ENCODE results near the gene KLHDC8B.

KLHDC8B gene

GRCh38 chr3:49171775-49172500, 540 bp downstream of the KLHDC8B start:
- peak overlapping the region; percentile 86 for H3K27ac ChIP-seq
- no peak for TF ChIP-seq CTCF (conservative IDR thresholded peaks at IDR 0.05; ENCODE audit: low read depth)
- POLR2A ChIA-PET (ENCODE audit: low non-redundant PET): no interaction called here
- DNase-seq (ENCODE audit: low spot score): no peak
- CTCF ChIA-PET: interaction anchor here (1.0 to 1.6 kb wide), 2 partner anchors 73 to 125 kb away, joined by 3 to 5 read pairs; no protein-coding TSS in a partner anchor

GRCh38 chr3:49172551-49173041, 1.2 kb downstream of the KLHDC8B start:
- peak overlapping the region; percentile 86 for H3K27ac ChIP-seq
- ChIA-PET CTCF (no interaction called here), POLR2A (ENCODE audit: low non-redundant PET) (no interaction called here)
- no peak for TF ChIP-seq CTCF (conservative IDR thresholded peaks at IDR 0.05; ENCODE audit: low read depth)
- DNase-seq (ENCODE audit: low spot score): no peak

- no peak for TF ChIP-seq CTCF (conservative IDR thresholded peaks at IDR 0.05; ENCODE audit: low read depth)
- POLR2A ChIA-PET (ENCODE audit: low non-redundant PET): interaction anchor here (0.5 kb wide), 1 partner anchor 12 kb away, joined by 5 read pairs; no protein-coding TSS in a partner anchor
- CTCF ChIA-PET: interaction anchor here (0.6 kb wide), 1 partner anchor 1060 kb away, joined by 3 read pairs; no protein-coding TSS in a partner anchor
- no peak for DNase-seq (ENCODE audit: low spot score)
- H3K27ac ChIP-seq: peak overlapping the region; percentile 86
Measured at GRCh38 chr3:49173116-49173791, 1.9 kb downstream of the KLHDC8B start.

- ChIA-PET POLR2A (ENCODE audit: low non-redundant PET) (no interaction called here), CTCF (no interaction called here)
Measured at GRCh38 chr3:49173792-49174170, 2.4 kb downstream of the KLHDC8B start.

GRCh38 chr3:49174397-49174985, 3.1 kb downstream of the KLHDC8B start:
- no peak for DNase-seq (ENCODE audit: low spot score)
- no peak for TF ChIP-seq CTCF (conservative IDR thresholded peaks at IDR 0.05; ENCODE audit: low read depth)
- CTCF ChIA-PET: interaction anchor here (0.6 kb wide), 1 partner anchor 798 kb away, joined by 3 read pairs; no protein-coding TSS in a partner anchor
- POLR2A ChIA-PET (ENCODE audit: low non-redundant PET): no interaction called here
- peak overlapping the region; percentile 86 for H3K27ac ChIP-seq

More at GRCh38 chr3:49173792-49174170, 2.4 kb downstream of the KLHDC8B start:
- no peak for DNase-seq (ENCODE audit: low spot score)
- TF ChIP-seq CTCF (conservative IDR thresholded peaks at IDR 0.05; ENCODE audit: low read depth): no peak
- H3K27ac ChIP-seq: peak overlapping the region; percentile 86

GRCh38 chr3:49175530-49175929, 4.1 kb downstream of the KLHDC8B start:
- POLR2A ChIA-PET (ENCODE audit: low non-redundant PET): interaction anchor here (0.7 kb wide), 1 partner anchor 74 kb away, joined by 3 read pairs; no protein-coding TSS in a partner anchor
- TF ChIP-seq CTCF (conservative IDR thresholded peaks at IDR 0.05; ENCODE audit: low read depth): no peak
- DNase-seq (ENCODE audit: low spot score): no peak
- CTCF ChIA-PET: no interaction called here
- peak overlapping the region; percentile 86 for H3K27ac ChIP-seq
